ENCODE data around the gene ZNF148. TPM values are rescaled to one million over a fixed set of nuclear protein-coding genes. Genes with fewer than 3 reads are reported as not detected.

Gene ZNF148
- total and polyA plus RNA-seq, 7 donors, result 3.5 to 29.8 (median 22.7) TPM

DNA sequence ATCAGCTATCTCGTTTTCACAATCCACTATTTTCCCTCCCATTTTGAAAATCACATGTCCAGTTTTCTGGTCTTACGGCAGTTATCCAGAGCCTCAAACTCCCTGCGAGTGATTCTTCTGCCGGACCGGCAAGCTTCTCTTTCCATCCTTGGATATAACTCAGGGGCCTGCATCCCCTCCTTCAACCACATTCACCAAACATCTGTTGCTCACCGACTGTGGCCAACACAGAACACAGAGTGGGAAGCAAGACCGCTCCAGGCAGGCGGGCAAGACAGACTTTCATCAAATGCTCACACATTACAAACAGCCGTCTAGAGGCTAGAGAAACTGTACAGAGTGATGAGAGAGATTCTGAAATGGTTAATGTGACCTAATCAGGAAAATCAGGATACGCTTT, 154.9 kb downstream of the ZNF148 start:
- no peak for DNase-seq
- intact Hi-C loops (cut with DNase I), result no loop called here
- H3K9me3 ChIP-seq, result no peaks in the 10 kb centered on the region
- no peak for TF ChIP-seq CTCF (IDR thresholded peaks at IDR 0.05)
- 56 to 66% (median 64%) methylated on average over 10 of the region's 10 CpGs for WGBS, 3 donors
- peaks cover 0 to 4% (median 0%) of the 10 kb centered on the region in 3 donors for H3K27me3 ChIP-seq (ENCODE audit: insufficient read depth in 3 of 3, low read length in 2 of 3)
- H3K4me3 ChIP-seq, result no peak overlapping the region
- no peak for ATAC-seq
- H3K36me3 ChIP-seq (ENCODE audit: insufficient read depth in 1 of 2, low read depth in 1 of 2), result no peaks in the 10 kb centered on the region
- no peaks in the 10 kb centered on the region for H3K4me1 ChIP-seq
- no peak overlapping the region for H3K27ac ChIP-seq

DNA sequence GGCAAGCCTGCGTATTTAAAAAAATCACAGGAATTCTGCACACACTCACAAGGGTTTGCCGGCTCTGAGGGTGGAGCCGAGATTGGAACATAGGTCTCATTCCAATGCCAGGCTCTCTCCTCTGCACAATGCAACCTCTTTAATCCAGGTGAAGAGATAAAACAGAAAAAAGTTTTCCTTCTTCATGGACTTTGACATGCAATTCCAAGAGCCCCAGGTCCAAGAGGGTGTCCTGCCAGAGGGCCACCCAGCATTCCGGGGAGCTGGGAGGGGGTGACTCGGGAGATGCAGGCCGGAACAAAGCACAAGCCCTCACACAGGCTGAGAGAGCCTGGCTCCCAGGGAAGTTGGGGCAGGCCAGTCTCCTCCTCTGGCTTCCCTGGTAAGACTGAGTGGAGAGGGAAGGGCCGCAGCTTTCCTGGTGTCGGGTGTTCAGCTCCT, 155.8 kb downstream of the ZNF148 start:
- TF ChIP-seq CTCF (IDR thresholded peaks at IDR 0.05), result no peak
- intact Hi-C loops (cut with DNase I), result no loop called here
- 81 to 85% (median 82%) methylated on average over 8 of the region's 8 CpGs for WGBS, 3 donors
- peaks cover 0 to 4% (median 0%) of the 10 kb centered on the region in 3 donors for H3K27me3 ChIP-seq (ENCODE audit: insufficient read depth in 3 of 3, low read length in 2 of 3)
- no peaks in the 10 kb centered on the region for H3K9me3 ChIP-seq
- no peaks in the 10 kb centered on the region for H3K4me1 ChIP-seq
- H3K27ac ChIP-seq, result no peak overlapping the region
- no peak for DNase-seq
- no peak overlapping the region for H3K4me3 ChIP-seq
- ATAC-seq, result no peak
- H3K36me3 ChIP-seq (ENCODE audit: insufficient read depth in 1 of 2, low read depth in 1 of 2), result no peaks in the 10 kb centered on the region

- no peak for TF ChIP-seq CTCF (IDR thresholded peaks at IDR 0.05)
- no peaks in the 10 kb centered on the region for H3K36me3 ChIP-seq (ENCODE audit: insufficient read depth in 1 of 2, low read depth in 1 of 2)
- no peak overlapping the region for H3K4me3 ChIP-seq
- WGBS, 3 donors, result 63 to 86% (median 74%) methylated on average over 3 of the region's 3 CpGs
- no peaks in the 10 kb centered on the region for H3K9me3 ChIP-seq
- intact Hi-C loops (cut with DNase I), result no loop called here
- H3K27ac ChIP-seq, result no peak overlapping the region
- DNase-seq (no peak), ATAC-seq (no peak)
- H3K27me3 ChIP-seq (ENCODE audit: insufficient read depth in 3 of 3, low read length in 2 of 3), result peaks cover 0 to 37% (median 13%) of the 10 kb centered on the region in 3 donors
- peaks cover 11% of the 10 kb centered on the region for H3K4me1 ChIP-seq
Measured at GRCh38 chr3:125214738-125215137, 160.4 kb downstream of the ZNF148 start.

DNA sequence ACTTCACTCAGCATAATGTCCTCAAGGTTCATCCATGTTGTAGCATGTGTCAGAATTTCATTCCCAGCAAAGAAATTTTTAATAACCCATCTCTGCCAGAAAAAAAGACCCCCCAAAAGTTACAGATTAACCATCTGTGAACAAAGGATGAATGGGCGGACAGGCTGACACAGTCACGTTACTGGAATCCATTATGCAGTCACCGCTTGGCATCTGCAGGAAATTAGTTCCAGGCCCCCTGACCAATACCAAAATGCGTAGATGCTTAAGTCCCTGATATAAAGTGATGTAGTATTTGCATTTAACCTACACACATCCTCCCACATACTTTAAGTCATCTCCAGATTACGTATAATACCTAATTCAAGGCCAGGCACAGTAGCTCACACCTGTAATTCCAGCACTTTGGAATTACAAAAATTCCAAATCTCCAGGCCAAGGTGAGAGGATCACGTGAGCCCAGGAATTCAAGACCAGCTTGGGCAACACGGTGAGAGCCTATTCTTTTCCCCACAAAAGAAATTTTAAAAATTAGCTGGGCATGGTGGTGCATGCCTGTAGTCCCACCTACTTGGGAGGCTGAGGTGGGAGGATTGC, 161.1 kb downstream of the ZNF148 start:
- ATAC-seq (no peak), DNase-seq (no peak)
- Histone ChIP-seq H3K27ac (no peak overlapping the region), H3K27me3 (ENCODE audit: insufficient read depth in 3 of 3, low read length in 2 of 3) (peaks cover 0 to 37% (median 13%) of the 10 kb centered on the region in 3 donors), H3K9me3 (no peaks in the 10 kb centered on the region), H3K4me1 (peaks cover 11% of the 10 kb centered on the region), H3K36me3 (ENCODE audit: insufficient read depth in 1 of 2, low read depth in 1 of 2) (no peaks in the 10 kb centered on the region), H3K4me3 (no peak overlapping the region)
- 75 to 86% (median 82%) methylated on average over 7 of the region's 7 CpGs for WGBS, 3 donors
- no peak for TF ChIP-seq CTCF (IDR thresholded peaks at IDR 0.05)
- intact Hi-C loops (cut with DNase I), result no loop called here

DNA sequence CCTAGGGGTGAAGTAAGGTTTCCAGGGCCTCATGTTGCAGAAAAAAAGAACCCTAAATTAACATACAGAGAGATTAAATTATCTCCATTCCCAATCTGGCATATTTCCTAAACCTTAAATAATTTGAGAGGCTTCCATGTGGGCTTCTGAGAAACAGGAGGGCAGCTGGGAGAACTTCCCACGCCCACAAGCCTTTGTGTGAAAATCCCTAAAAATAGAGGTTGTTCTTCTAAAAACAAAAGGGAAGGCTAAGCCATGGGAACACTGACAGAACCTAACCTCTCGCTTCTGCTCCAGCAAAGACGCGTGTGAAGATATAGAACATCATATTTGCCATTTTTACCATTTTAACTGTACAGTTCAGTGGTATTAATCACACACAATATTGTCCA, 161.8 kb downstream of the ZNF148 start:
- no peak for TF ChIP-seq CTCF (IDR thresholded peaks at IDR 0.05)
- H3K9me3 ChIP-seq, result no peaks in the 10 kb centered on the region
- H3K4me3 ChIP-seq, result no peak overlapping the region
- intact Hi-C loops (cut with DNase I), result no loop called here
- no peak for DNase-seq
- H3K4me1 ChIP-seq, result peaks cover 11% of the 10 kb centered on the region
- no peak for ATAC-seq
- 76 to 84% (median 80%) methylated on average over 4 of the region's 4 CpGs for WGBS, 3 donors
- H3K27me3 ChIP-seq (ENCODE audit: insufficient read depth in 3 of 3, low read length in 2 of 3), result peaks cover 0 to 37% (median 13%) of the 10 kb centered on the region in 3 donors
- H3K36me3 ChIP-seq (ENCODE audit: insufficient read depth in 1 of 2, low read depth in 1 of 2), result no peaks in the 10 kb centered on the region
- H3K27ac ChIP-seq, result no peak overlapping the region

All from psoas muscle (tissue), 8 donors.